ENCODE data around the gene TNFRSF19. TPM values are rescaled to one million over a fixed set of nuclear protein-coding genes. Genes with fewer than 3 reads are reported as not detected.
A peak's percentile ranks its signal among the peaks of the same experiment; 100 is the strongest.

TNFRSF19 gene
- total and polyA plus RNA-seq, 2 of the 4 experiments (the other 2 are of a cell fraction) = 18.6 to 26.3 TPM

- TF ChIP-seq POLR2A (IDR thresholded peaks at IDR 0.05; ENCODE audit: low read depth, low read length) (no peak), SMC3 (IDR thresholded peaks at IDR 0.05; ENCODE audit: low read depth, low read length) (no peak), CHD1 (IDR thresholded peaks at IDR 0.05; ENCODE audit: low read depth, low read length) (no peak), MAFK (IDR thresholded peaks at IDR 0.05; ENCODE audit: low read depth, low read length) (peak; percentile 86), RCOR1 (IDR thresholded peaks at IDR 0.05; ENCODE audit: insufficient replicate concordance, low read length) (no peak), MXI1 (IDR thresholded peaks at IDR 0.05; ENCODE audit: borderline replicate concordance, low read depth, low read length) (no peak)
- H2BK20ac ChIP-seq (ENCODE audit: low read depth, low read length) = no peak overlapping the region
- no peak overlapping the region for H2BK120ac ChIP-seq (ENCODE audit: low read depth, low read length)
- H4K20me1 ChIP-seq (ENCODE audit: insufficient read depth, low read length) = no peaks in the 10 kb centered on the region
- H2BK15ac ChIP-seq (ENCODE audit: low read depth, low read length) = no peak overlapping the region
- CTCF ChIA-PET = no interaction called here
- H3K27me3 ChIP-seq (ENCODE audit: control insufficient read depth, insufficient read depth, low read length) = no peaks in the 10 kb centered on the region
- 0 out of 4 replicates have a peak, but pooled peaks cover 0 to 5% of the 10 kb centered on the region in 2 experiments for H3K79me1 ChIP-seq (ENCODE audit: low read depth in 1 of 2, low read length in 2 of 2)
- no peak overlapping the region for H3K4me3 ChIP-seq (ENCODE audit: insufficient read depth, low read depth, low read length)
- ATAC-seq (ENCODE audit: low read depth) (no peak), DNase-seq (no peak)
- H2AK9ac ChIP-seq (replicated peaks; ENCODE audit: low read depth, low read length, poor library complexity) = no peak overlapping the region
- peaks cover 15% of the 10 kb centered on the region for H3K9me1 ChIP-seq (ENCODE audit: insufficient read depth, low read length)
- intact Hi-C loops (cut with micrococcal nuclease) = no loop called here
- no peak overlapping the region for H2BK5ac ChIP-seq (ENCODE audit: low read depth, low read length, poor library complexity, severe bottlenecking)
- H3K56ac ChIP-seq (ENCODE audit: extremely low read depth, insufficient read depth, low read length) = no peak overlapping the region
- no peak overlapping the region for H4K91ac ChIP-seq (ENCODE audit: insufficient read depth, low read depth, low read length)
- POLR2A ChIA-PET (ENCODE audit: unreplicated experiment) = no interaction called here
- no peak overlapping the region for H2AFZ ChIP-seq (replicated peaks; ENCODE audit: low read length, poor library complexity)
- BruUV-seq (replicated peaks) = no TSS peak
- H3K36me3 ChIP-seq (ENCODE audit: control insufficient read depth, insufficient read depth, low read length) = no peaks in the 10 kb centered on the region
- no peak overlapping the region for H3K27ac ChIP-seq (ENCODE audit: insufficient read depth, low read length)
- dilution Hi-C loops (cut with HindIII; ENCODE audit: low sequenced_read_pairs, unreplicated experiment) = no loop called here
- no CpG with 5 or more reads among the region's 4 CpGs for WGBS, 2 experiments (ENCODE audit: extremely low coverage in 2 of 2, insufficient read length in 1 of 2)
- no peak overlapping the region for H3K4me2 ChIP-seq (ENCODE audit: low read depth, low read length)
- H3K14ac ChIP-seq (replicated peaks; ENCODE audit: low read depth, low read length) = no peak overlapping the region
- in situ Hi-C loops (cut with MboI; ENCODE audit: low sequenced_read_pairs) = no loop called here
- H2AK5ac ChIP-seq (ENCODE audit: low read depth, low read length) = peak overlapping the region; percentile 4; the same call in 1 of the 2 replicates
- no peak overlapping the region for H3K9ac ChIP-seq (ENCODE audit: low read depth, low read length)
- no peak overlapping the region for H4K5ac ChIP-seq (ENCODE audit: low read depth, low read length)
- H3K18ac ChIP-seq (ENCODE audit: low read depth, low read length) = 0 out of 2 replicates have a peak overlapping the region, but pooled peaks have one; percentile 43
- no peaks in the 10 kb centered on the region for H3K9me3 ChIP-seq (ENCODE audit: control insufficient read depth, insufficient read depth, low read length)
- no peak overlapping the region for H3K4ac ChIP-seq (ENCODE audit: low read depth, low read length)
- no peak overlapping the region for H4K8ac ChIP-seq (ENCODE audit: low read depth in 2 of 2, low read length in 2 of 2)
- no peak overlapping the region for H3K23ac ChIP-seq (ENCODE audit: low read depth, low read length)
- H3K4me1 ChIP-seq (ENCODE audit: control insufficient read depth, insufficient read depth, low read length) = peaks cover 5% of the 10 kb centered on the region
These were observed 6.9 kb upstream of the TNFRSF19 start for GRCh38 chr13:23563085-23563845.

All from IMR-90 (cell line).